ENCODE measurements around the gene BACH2. TPM values are rescaled to one million over a fixed set of nuclear protein-coding genes. Genes with fewer than 3 reads are reported as not detected.
A peak's percentile ranks its signal among the peaks of the same experiment; 100 is the strongest.

The BACH2 gene
- polyA plus RNA-seq, 1 of the 3 experiments (the other 2 are of a cell fraction), result 0.46 TPM

GRCh38 chr6:90294008-90294511 lies 2.6 kb downstream of the BACH2 start:
- WGBS (ENCODE audit: low lambda C conversion rate), result 87% methylated on average over 5 of the region's 5 CpGs
- peaks cover 0 to 32% of the 10 kb centered on the region in 2 experiments; a peak in 2 of 4 replicates for H3K4me1 ChIP-seq (ENCODE audit: control insufficient read depth in 1 of 2, insufficient read depth in 2 of 2, low read depth in 1 of 2, low read length in 1 of 2)
- H4K20me1 ChIP-seq (ENCODE audit: insufficient read depth), result no peaks in the 10 kb centered on the region
- ChIA-PET CTCF (interaction anchor here (0.8 to 1.5 kb wide), 9 partner anchors 9 to 353 kb away, joined by 3 to 4 read pairs (median 3); no protein-coding TSS in a partner anchor), POLR2A (no interaction called here)
- no peak overlapping the region for H2AFZ ChIP-seq (ENCODE audit: low read depth)
- H3K9me3 ChIP-seq, result no peaks in the 10 kb centered on the region
- H3K27ac ChIP-seq (ENCODE audit: low read depth in 2 of 2, low read length in 1 of 2), result peak overlapping the region in 1 of 2 experiments; percentile 50; a peak in 2 of 4 replicates
- peaks cover 23% of the 10 kb centered on the region for H3K27me3 ChIP-seq (ENCODE audit: insufficient read depth)
- no peak overlapping the region for H3K4me2 ChIP-seq
- no peaks in the 10 kb centered on the region for H3K79me2 ChIP-seq (ENCODE audit: insufficient read depth)
- no peak overlapping the region for H3K9ac ChIP-seq
- TF ChIP-seq CHD2 (IDR thresholded peaks at IDR 0.05; ENCODE audit: low read length, partially characterized antibody) (no peak), GATA2 (CRISPR knock-in tag; IDR thresholded peaks at IDR 0.05) (no peak), SIN3A (IDR thresholded peaks at IDR 0.05; ENCODE audit: borderline replicate concordance, low read depth, low read length) (no peak), EZH2phosphoT487 (IDR thresholded peaks at IDR 0.05; ENCODE audit: borderline replicate concordance, low read depth) (no peak)
- peaks cover 5% of the 10 kb centered on the region for H3F3A ChIP-seq (replicated peaks; ENCODE audit: insufficient read depth)
- no peak for DNase-seq
- H3K9me2 ChIP-seq, result no peaks in the 10 kb centered on the region
- H3K4me3 ChIP-seq (ENCODE audit: low read depth in 2 of 2, low read length in 1 of 2), result no peak overlapping the region; a peak in 1 of 4 replicates
- no peaks in the 10 kb centered on the region for H3K36me3 ChIP-seq (replicated peaks in 1 of 2; ENCODE audit: control insufficient read depth in 1 of 2, insufficient read depth in 2 of 2, low read length in 1 of 2)

DNA sequence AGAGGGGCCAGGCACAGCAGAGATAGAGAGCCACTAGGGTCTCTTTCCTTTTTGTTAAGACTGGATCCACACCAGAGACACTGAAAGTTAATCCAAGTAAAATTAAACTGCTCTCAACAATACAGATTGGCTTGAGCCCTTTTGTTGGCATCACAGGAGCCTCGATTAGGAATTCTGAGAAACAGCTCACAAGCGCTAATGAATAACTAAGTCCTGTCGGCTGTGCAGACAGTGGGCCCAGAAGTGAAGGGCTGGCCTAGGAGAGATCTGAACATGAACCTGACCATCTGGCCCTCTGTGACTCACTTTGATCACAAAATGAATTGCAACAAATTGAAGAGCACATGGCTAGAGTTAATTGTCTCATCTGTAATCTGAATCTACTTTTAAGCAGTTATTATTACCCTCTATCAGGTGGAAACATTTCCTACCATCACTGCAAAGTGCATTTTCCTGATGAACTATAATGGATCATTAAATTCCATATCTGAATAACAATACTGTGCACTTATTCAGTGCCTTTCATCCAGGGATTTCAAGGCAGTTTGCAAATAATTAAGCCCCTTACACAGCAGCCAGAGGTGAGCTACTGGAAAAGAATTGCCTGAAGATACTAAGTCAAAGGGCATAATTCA lies 3.2 kb downstream of the BACH2 start:
- Histone ChIP-seq H3K4me1 (ENCODE audit: control insufficient read depth in 1 of 2, insufficient read depth in 2 of 2, low read depth in 1 of 2, low read length in 1 of 2) (peaks cover 0 to 30% of the 10 kb centered on the region in 2 experiments; a peak in 2 of 4 replicates), H3K9me2 (no peaks in the 10 kb centered on the region), H3K27me3 (ENCODE audit: insufficient read depth) (peaks cover 16% of the 10 kb centered on the region), H3K9me3 (no peaks in the 10 kb centered on the region), H4K20me1 (ENCODE audit: insufficient read depth) (no peaks in the 10 kb centered on the region), H3K4me3 (ENCODE audit: low read depth in 2 of 2, low read length in 1 of 2) (no peak overlapping the region), H2AFZ (ENCODE audit: low read depth) (no peak overlapping the region), H3K79me2 (ENCODE audit: insufficient read depth) (no peaks in the 10 kb centered on the region), H3K36me3 (replicated peaks in 1 of 2; ENCODE audit: control insufficient read depth in 1 of 2, insufficient read depth in 2 of 2, low read length in 1 of 2) (no peaks in the 10 kb centered on the region), H3K27ac (ENCODE audit: low read depth in 2 of 2, low read length in 1 of 2) (peak overlapping the region in 1 of 2 experiments; percentile 55; a peak in 2 of 4 replicates), H3K9ac (no peak overlapping the region), H3K4me2 (no peak overlapping the region), H3F3A (replicated peaks; ENCODE audit: insufficient read depth) (peaks cover 5% of the 10 kb centered on the region)
- POLR2A ChIA-PET, result no interaction called here
- WGBS (ENCODE audit: low lambda C conversion rate), result 86% methylated on average over 3 of the region's 3 CpGs
- peak; percentile 36 for DNase-seq
- CTCF ChIA-PET, result interaction anchor here (0.8 to 2.2 kb wide), 13 partner anchors 14 to 353 kb away, joined by 3 to 7 read pairs (median 3); no protein-coding TSS in a partner anchor
- TF ChIP-seq JUND (IDR thresholded peaks at IDR 0.05), result no peak
- TF ChIP-seq, protein P1, sequence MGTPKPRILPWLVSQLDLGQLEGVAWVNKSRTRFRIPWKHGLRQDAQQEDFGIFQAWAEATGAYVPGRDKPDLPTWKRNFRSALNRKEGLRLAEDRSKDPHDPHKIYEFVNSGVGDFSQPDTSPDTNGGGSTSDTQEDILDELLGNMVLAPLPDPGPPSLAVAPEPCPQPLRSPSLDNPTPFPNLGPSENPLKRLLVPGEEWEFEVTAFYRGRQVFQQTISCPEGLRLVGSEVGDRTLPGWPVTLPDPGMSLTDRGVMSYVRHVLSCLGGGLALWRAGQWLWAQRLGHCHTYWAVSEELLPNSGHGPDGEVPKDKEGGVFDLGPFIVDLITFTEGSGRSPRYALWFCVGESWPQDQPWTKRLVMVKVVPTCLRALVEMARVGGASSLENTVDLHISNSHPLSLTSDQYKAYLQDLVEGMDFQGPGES (IDR thresholded peaks at IDR 0.05; ENCODE audit: low read depth, low read length), result no peak
- TF ChIP-seq TAF1 (IDR thresholded peaks at IDR 0.05; ENCODE audit: borderline replicate concordance, low read depth, low read length), result no peak
- TF ChIP-seq FOSL2 (IDR thresholded peaks at IDR 0.05; ENCODE audit: borderline replicate concordance, low read depth), result no peak
- no peak for TF ChIP-seq RFX5 (IDR thresholded peaks at IDR 0.05; ENCODE audit: low read length)
- TF ChIP-seq, protein P2, sequence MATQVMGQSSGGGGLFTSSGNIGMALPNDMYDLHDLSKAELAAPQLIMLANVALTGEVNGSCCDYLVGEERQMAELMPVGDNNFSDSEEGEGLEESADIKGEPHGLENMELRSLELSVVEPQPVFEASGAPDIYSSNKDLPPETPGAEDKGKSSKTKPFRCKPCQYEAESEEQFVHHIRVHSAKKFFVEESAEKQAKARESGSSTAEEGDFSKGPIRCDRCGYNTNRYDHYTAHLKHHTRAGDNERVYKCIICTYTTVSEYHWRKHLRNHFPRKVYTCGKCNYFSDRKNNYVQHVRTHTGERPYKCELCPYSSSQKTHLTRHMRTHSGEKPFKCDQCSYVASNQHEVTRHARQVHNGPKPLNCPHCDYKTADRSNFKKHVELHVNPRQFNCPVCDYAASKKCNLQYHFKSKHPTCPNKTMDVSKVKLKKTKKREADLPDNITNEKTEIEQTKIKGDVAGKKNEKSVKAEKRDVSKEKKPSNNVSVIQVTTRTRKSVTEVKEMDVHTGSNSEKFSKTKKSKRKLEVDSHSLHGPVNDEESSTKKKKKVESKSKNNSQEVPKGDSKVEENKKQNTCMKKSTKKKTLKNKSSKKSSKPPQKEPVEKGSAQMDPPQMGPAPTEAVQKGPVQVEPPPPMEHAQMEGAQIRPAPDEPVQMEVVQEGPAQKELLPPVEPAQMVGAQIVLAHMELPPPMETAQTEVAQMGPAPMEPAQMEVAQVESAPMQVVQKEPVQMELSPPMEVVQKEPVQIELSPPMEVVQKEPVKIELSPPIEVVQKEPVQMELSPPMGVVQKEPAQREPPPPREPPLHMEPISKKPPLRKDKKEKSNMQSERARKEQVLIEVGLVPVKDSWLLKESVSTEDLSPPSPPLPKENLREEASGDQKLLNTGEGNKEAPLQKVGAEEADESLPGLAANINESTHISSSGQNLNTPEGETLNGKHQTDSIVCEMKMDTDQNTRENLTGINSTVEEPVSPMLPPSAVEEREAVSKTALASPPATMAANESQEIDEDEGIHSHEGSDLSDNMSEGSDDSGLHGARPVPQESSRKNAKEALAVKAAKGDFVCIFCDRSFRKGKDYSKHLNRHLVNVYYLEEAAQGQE (IDR thresholded peaks at IDR 0.05; ENCODE audit: low read depth, low read length), result no peak
- TF ChIP-seq MXI1 (IDR thresholded peaks at IDR 0.05; ENCODE audit: low read depth, low read length), result no peak
- TF ChIP-seq, protein P3, sequence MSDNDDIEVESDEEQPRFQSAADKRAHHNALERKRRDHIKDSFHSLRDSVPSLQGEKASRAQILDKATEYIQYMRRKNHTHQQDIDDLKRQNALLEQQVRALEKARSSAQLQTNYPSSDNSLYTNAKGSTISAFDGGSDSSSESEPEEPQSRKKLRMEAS (IDR thresholded peaks at IDR 0.05; ENCODE audit: low read depth), result no peak
- TF ChIP-seq NFIC (IDR thresholded peaks at IDR 0.05; ENCODE audit: borderline replicate concordance), result no peak
- TF ChIP-seq EZH2phosphoT487 (IDR thresholded peaks at IDR 0.05; ENCODE audit: borderline replicate concordance, low read depth), result no peak
- TF ChIP-seq POLR2AphosphoS5 (IDR thresholded peaks at IDR 0.05; ENCODE audit: low read depth, low read length), result no peak
- no peak for TF ChIP-seq RXRA (IDR thresholded peaks at IDR 0.05; ENCODE audit: borderline replicate concordance, low read depth)
- no peak for TF ChIP-seq USF2 (IDR thresholded peaks at IDR 0.05; ENCODE audit: borderline replicate concordance, low read depth, low read length)
- TF ChIP-seq, protein P4, sequence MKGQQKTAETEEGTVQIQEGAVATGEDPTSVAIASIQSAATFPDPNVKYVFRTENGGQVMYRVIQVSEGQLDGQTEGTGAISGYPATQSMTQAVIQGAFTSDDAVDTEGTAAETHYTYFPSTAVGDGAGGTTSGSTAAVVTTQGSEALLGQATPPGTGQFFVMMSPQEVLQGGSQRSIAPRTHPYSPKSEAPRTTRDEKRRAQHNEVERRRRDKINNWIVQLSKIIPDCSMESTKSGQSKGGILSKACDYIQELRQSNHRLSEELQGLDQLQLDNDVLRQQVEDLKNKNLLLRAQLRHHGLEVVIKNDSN (IDR thresholded peaks at IDR 0.05; ENCODE audit: borderline replicate concordance, low read depth), result no peak
- TF ChIP-seq EP300 (IDR thresholded peaks at IDR 0.05; ENCODE audit: borderline replicate concordance in 1 of 2, low read depth in 1 of 2, low read length in 1 of 2), result peak in 1 of 2 experiments; percentile 69; a peak in 1 of 4 replicates

Data from SK-N-SH (cell line).